Ishikawa (cell line): ENCODE measurements around the gene DICER1.

Experiments
- CEBPB ChIP-seq: IDR thresholded peaks from 2 replicates; pipeline ENCODE4 v1.6.1; 2012
- CREB1 ChIP-seq: IDR thresholded peaks from 2 replicates; pipeline ENCODE4 v1.6.1; 2012; ENCODE audit warnings: low read depth
- EGR1 ChIP-seq: IDR thresholded peaks from 2 replicates; pipeline ENCODE4 v1.6.1; 2012
- EP300 ChIP-seq: IDR thresholded peaks from 2 replicates; pipeline ENCODE4 v1.6.1; 2012; ENCODE audit warnings: borderline replicate concordance
- FOXM1 ChIP-seq: IDR thresholded peaks from 2 replicates; pipeline ENCODE4 v1.6.1; 2012; ENCODE audit warnings: low read depth, borderline replicate concordance
- MAX ChIP-seq: IDR thresholded peaks from 2 replicates; pipeline ENCODE4 v1.6.1; 2012
- NFIC ChIP-seq: IDR thresholded peaks from 2 replicates; pipeline ENCODE4 v1.6.1; 2012
- RAD21 ChIP-seq: IDR thresholded peaks from 2 replicates; pipeline ENCODE4 v1.6.1; 2012; ENCODE audit warnings: low read depth
- REST ChIP-seq: IDR thresholded peaks from 2 replicates; pipeline ENCODE4 v1.6.1; 2012; ENCODE audit warnings: low read depth, mild to moderate bottlenecking
- TAF1 ChIP-seq: IDR thresholded peaks from 2 replicates; pipeline ENCODE4 v1.6.1; 2012; ENCODE audit warnings: low read depth, mild to moderate bottlenecking
- TCF12 ChIP-seq: IDR thresholded peaks from 2 replicates; pipeline ENCODE4 v1.6.1; 2012; ENCODE audit warnings: low read depth
- TEAD4 ChIP-seq: IDR thresholded peaks from 2 replicates; pipeline ENCODE4 v1.6.1; 2012
- USF1 ChIP-seq: IDR thresholded peaks from 2 replicates; pipeline ENCODE4 v1.6.1; 2012
- YY1 ChIP-seq: IDR thresholded peaks from 2 replicates; pipeline ENCODE4 v1.6.1; 2012; ENCODE audit warnings: low read depth
- ZBTB7A ChIP-seq: IDR thresholded peaks from 2 replicates; pipeline ENCODE4 v1.6.1; 2012; ENCODE audit warnings: low read depth

Gene DICER1

GRCh38 chr14:95049952-95050351, 107.4 kb downstream of the DICER1 start:
- TF ChIP-seq CREB1: no peak
- no peak for TF ChIP-seq EGR1
- TF ChIP-seq FOXM1: no peak
- TF ChIP-seq TEAD4: no peak
- TF ChIP-seq TAF1: no peak
- no peak for TF ChIP-seq RAD21
- no peak for TF ChIP-seq USF1
- TF ChIP-seq YY1: no peak
- TF ChIP-seq TCF12: no peak
- TF ChIP-seq MAX: no peak
- TF ChIP-seq CEBPB: no peak
- TF ChIP-seq ZBTB7A: no peak
- no peak for TF ChIP-seq EP300
- no peak for TF ChIP-seq NFIC
- no peak for TF ChIP-seq REST

- TF ChIP-seq USF1 (no peak), YY1 (no peak), TCF12 (no peak), CEBPB (no peak)
These were observed 108.5 kb downstream of the DICER1 start for GRCh38 chr14:95048771-95049312.

- TF ChIP-seq NFIC: no peak
- no peak for TF ChIP-seq TAF1
- TF ChIP-seq EP300: no peak
- no peak for TF ChIP-seq REST
- no peak for TF ChIP-seq TEAD4
- no peak for TF ChIP-seq TCF12
- TF ChIP-seq YY1: no peak
- no peak for TF ChIP-seq EGR1
- TF ChIP-seq RAD21: no peak
- TF ChIP-seq CEBPB: no peak
- no peak for TF ChIP-seq USF1
- TF ChIP-seq ZBTB7A: no peak
- no peak for TF ChIP-seq FOXM1
- no peak for TF ChIP-seq CREB1
- TF ChIP-seq MAX: no peak
These were observed 109.6 kb downstream of the DICER1 start for GRCh38 chr14:95047754-95048153.

GRCh38 chr14:95046711-95047681, 110.3 kb downstream of the DICER1 start:
- TF ChIP-seq CREB1 (no peak), RAD21 (no peak), TCF12 (no peak), YY1 (no peak), TEAD4 (no peak), EP300 (no peak)

GRCh38 chr14:95045836-95046430, 111.4 kb downstream of the DICER1 start:
- TF ChIP-seq TAF1 (no peak), RAD21 (no peak), CREB1 (no peak), CEBPB (no peak), EGR1 (no peak), MAX (no peak), FOXM1 (no peak), TCF12 (no peak)
